ENCODE results near the gene IQCE.

The IQCE gene

GRCh38 chr7:2558629-2559282, at the start of gene IQCE:
Gene IQCE (plus strand): TSS chr7:2558979. CDS start chr7:2559182, 203 bp downstream.
- H3K4me3 ChIP-seq (ENCODE audit: low read depth, low read length) = peak within 1 kb of the TSS; percentile 81
- TF ChIP-seq CTCF (conservative IDR thresholded peaks at IDR 0.05; ENCODE audit: low read depth, low read length) = no peak
- DNase-seq (ENCODE audit: low read depth) = peak; percentile 92

GRCh38 chr7:2509298-2509906, 49.4 kb upstream of the IQCE start:
- no peak for DNase-seq (ENCODE audit: low read depth)
- no peak overlapping the region for H3K4me3 ChIP-seq (ENCODE audit: low read depth, low read length)

GRCh38 chr7:2510130-2510776, 48.5 kb upstream of the IQCE start:
- H3K4me3 ChIP-seq (ENCODE audit: low read depth, low read length) = no peak overlapping the region
- TF ChIP-seq CTCF (conservative IDR thresholded peaks at IDR 0.05; ENCODE audit: low read depth, low read length) = no peak
- DNase-seq (ENCODE audit: low read depth) = no peak

More at GRCh38 chr7:2509298-2509906, 49.4 kb upstream of the IQCE start:
- no peak for TF ChIP-seq CTCF (conservative IDR thresholded peaks at IDR 0.05; ENCODE audit: low read depth, low read length)

- no peak for TF ChIP-seq CTCF (conservative IDR thresholded peaks at IDR 0.05; ENCODE audit: low read depth, low read length)
- DNase-seq (ENCODE audit: low read depth) = no peak
- no peak overlapping the region for H3K4me3 ChIP-seq (ENCODE audit: low read depth, low read length)
Observed at GRCh38 chr7:2510909-2511768, 47.6 kb upstream of the IQCE start.

GRCh38 chr7:2511769-2512168, 47.0 kb upstream of the IQCE start:
- no peak for DNase-seq (ENCODE audit: low read depth)
- TF ChIP-seq CTCF (conservative IDR thresholded peaks at IDR 0.05; ENCODE audit: low read depth, low read length) = no peak
- no peak overlapping the region for H3K4me3 ChIP-seq (ENCODE audit: low read depth, low read length)

GRCh38 chr7:2512179-2512661, 46.6 kb upstream of the IQCE start:
- DNase-seq (ENCODE audit: low read depth) = no peak
- H3K4me3 ChIP-seq (ENCODE audit: low read depth, low read length) = no peak overlapping the region
- no peak for TF ChIP-seq CTCF (conservative IDR thresholded peaks at IDR 0.05; ENCODE audit: low read depth, low read length)

All from choroid plexus epithelial cell (primary cell).